ENCODE results near the gene SDK1. TPM values are rescaled to one million over a fixed set of nuclear protein-coding genes. Genes with fewer than 3 reads are reported as not detected.

Gene SDK1
- total RNA-seq, 4 donors from 2014 or later, result 1.3 to 5.0 (median 2.0) TPM

DNA sequence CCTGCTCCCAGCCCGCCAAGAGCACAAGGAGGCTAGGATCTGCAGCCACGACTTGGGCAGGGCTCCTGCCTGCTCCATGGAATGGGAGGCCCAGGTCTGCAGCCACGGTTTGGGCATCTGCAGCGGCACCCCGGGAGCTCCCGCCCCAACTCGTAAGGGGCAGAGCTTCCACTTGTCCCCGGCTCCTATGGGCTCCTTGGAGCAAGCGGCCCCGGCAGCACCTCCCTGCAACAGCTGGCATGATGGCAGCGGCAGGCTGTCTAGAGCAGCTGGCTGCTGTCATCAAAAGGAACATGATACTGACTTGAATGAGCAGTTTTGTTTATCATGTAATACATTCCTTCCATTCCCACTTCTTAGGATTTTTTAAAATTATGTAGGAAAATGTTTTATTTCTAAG is 697.0 kb downstream of the SDK1 start:
- H3K4me3 ChIP-seq (replicated peaks in 1 of 3), result no peak overlapping the region
- TF ChIP-seq CTCF (IDR thresholded peaks at IDR 0.05), result no peak
- TF ChIP-seq POLR2A (IDR thresholded peaks at IDR 0.05), result no peak
- DNase-seq, result no peak
- intact Hi-C loops (cut with DNase I), result no loop called here
- no peak overlapping the region for H3K27ac ChIP-seq
- no peaks in the 10 kb centered on the region for H3K27me3 ChIP-seq
- no peaks in the 10 kb centered on the region for H3K9me3 ChIP-seq
- no peaks in the 10 kb centered on the region for H3K36me3 ChIP-seq
- WGBS, 2 donors, result 87 to 88% methylated on average over 9 to 10 of the region's 11 CpGs
- no peaks in the 10 kb centered on the region for H3K4me1 ChIP-seq

- no peaks in the 10 kb centered on the region for H3K27me3 ChIP-seq
- no peaks in the 10 kb centered on the region for H3K4me1 ChIP-seq
- no peaks in the 10 kb centered on the region for H3K36me3 ChIP-seq
- DNase-seq, result no peak
- WGBS, 2 donors, result 55 to 64% methylated on average over 6 to 8 of the region's 8 CpGs
- no peaks in the 10 kb centered on the region for H3K9me3 ChIP-seq
- H3K27ac ChIP-seq, result no peak overlapping the region
- TF ChIP-seq POLR2A (IDR thresholded peaks at IDR 0.05) (no peak), CTCF (IDR thresholded peaks at IDR 0.05) (no peak)
- H3K4me3 ChIP-seq (replicated peaks in 1 of 3), result no peak overlapping the region
- intact Hi-C loops (cut with DNase I), result no loop called here
Measured at GRCh38 chr7:4000139-4000538, 699.1 kb downstream of the SDK1 start.

DNA sequence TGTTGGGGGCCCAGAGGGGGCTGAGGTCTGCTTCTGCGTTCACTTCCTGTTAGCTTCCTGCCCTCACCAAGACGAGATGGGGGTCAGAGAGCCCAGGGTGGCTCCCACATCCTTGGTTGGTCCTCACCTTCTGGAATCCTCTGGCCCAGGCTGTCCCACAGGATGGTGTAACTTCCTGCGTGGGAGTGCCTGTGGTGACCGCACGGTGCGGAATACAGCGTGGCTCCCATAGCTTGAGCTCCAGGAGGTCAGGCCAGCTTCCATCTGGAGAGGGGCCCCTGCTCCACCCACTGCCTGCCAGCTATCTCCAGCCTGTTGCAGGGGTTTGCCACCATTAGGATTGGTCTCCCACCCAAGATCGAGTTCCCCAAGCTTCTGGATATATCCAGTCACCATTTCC is 699.9 kb downstream of the SDK1 start:
- Histone ChIP-seq H3K27ac (no peak overlapping the region), H3K4me3 (replicated peaks in 1 of 3) (no peak overlapping the region), H3K36me3 (no peaks in the 10 kb centered on the region), H3K27me3 (no peaks in the 10 kb centered on the region), H3K9me3 (no peaks in the 10 kb centered on the region), H3K4me1 (no peaks in the 10 kb centered on the region)
- TF ChIP-seq CTCF (IDR thresholded peaks at IDR 0.05) (no peak), POLR2A (IDR thresholded peaks at IDR 0.05) (no peak)
- WGBS, 2 donors, result 83 to 96% methylated on average over 8 of the region's 8 CpGs
- intact Hi-C loops (cut with DNase I), result no loop called here
- DNase-seq, result no peak

DNA sequence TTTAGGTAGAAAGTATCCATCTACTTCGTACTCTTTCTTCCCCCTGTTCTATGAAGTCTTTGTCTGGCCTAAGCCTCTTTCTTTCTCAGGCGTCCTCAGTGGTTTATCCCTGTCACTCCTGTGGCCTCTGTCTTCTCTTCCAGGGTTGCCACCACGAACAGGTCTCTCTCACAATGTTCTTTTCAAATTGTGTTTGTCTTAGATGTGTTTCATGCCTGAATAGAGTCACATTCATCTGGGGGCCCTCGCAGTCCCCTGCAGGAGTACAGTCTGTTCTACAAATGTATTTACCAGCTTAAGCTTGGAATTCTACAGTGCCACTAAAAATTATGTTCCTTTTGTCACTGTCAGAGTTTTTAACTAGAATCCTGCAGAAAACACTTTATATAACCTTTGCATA is 700.7 kb downstream of the SDK1 start:
- Histone ChIP-seq H3K36me3 (no peaks in the 10 kb centered on the region), H3K4me3 (replicated peaks in 1 of 3) (no peak overlapping the region), H3K9me3 (no peaks in the 10 kb centered on the region), H3K27me3 (no peaks in the 10 kb centered on the region), H3K4me1 (no peaks in the 10 kb centered on the region), H3K27ac (no peak overlapping the region)
- WGBS, 2 donors, result 79 to 81% methylated on average over 4 of the region's 4 CpGs
- no peak for DNase-seq
- intact Hi-C loops (cut with DNase I), result no loop called here
- TF ChIP-seq CTCF (IDR thresholded peaks at IDR 0.05), result no peak
- TF ChIP-seq POLR2A (IDR thresholded peaks at IDR 0.05), result no peak

- Histone ChIP-seq H3K36me3 (no peaks in the 10 kb centered on the region), H3K27ac (no peak overlapping the region), H3K27me3 (no peaks in the 10 kb centered on the region), H3K4me1 (no peaks in the 10 kb centered on the region), H3K9me3 (no peaks in the 10 kb centered on the region), H3K4me3 (replicated peaks in 1 of 3) (no peak overlapping the region)
- no peak for TF ChIP-seq CTCF (IDR thresholded peaks at IDR 0.05)
- TF ChIP-seq POLR2A (IDR thresholded peaks at IDR 0.05), result no peak
- WGBS, 2 donors, result 90 to 94% methylated on average over 9 of the region's 9 CpGs
- DNase-seq, result no peak
- intact Hi-C loops (cut with DNase I), result no loop called here
Measured at GRCh38 chr7:4003503-4003902, 702.5 kb downstream of the SDK1 start.
